ENCODE measurements around the gene ALDH18A1.
"Not testable (repeated sequence)": the region's sequence is repeated elsewhere in the genome, so short reads cannot be mapped to it uniquely, and the experiment has no call there.

ALDH18A1 gene

DNA sequence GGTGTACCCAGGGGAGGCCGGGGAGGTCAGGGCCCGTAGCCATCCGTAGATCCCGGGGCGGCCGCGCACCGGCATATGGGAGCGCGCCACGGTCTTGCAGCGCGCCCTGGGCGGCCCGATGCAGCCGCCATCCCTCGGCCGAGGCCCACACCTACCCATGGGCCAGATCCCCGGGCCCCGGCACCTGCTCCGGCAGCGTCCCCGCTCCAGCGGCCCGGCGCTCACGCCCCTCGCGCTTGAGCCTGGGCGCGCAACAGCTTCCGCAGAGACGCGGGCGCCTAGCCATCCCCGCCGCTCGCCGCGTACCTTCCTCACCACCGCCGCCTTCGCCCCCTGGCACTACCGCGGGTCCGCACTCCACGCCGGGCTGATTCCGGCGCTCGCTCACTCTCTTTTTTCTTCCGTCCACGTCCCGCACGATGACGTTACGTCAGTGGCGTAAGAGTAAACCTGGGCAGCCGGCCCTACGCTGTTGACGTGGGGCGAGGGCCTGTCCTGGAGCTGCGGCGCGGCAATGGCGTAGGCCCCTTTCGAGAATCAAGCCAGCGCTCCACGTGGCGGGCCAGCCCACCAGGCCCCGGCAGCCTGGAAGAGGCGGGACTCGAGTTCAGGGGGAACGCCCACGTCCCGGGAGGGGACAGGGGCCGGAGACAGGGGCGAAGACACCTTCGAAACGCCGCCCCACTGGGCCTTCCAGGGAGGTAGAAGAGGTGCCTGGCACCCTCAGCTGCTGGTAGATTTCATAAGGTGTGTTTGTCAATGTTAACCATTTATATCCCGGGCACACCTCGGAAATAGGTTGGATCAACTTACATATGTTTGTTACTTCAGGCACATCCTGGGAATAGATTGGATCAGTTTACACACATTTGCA lies at the start of gene ALDH18A1:
Gene ALDH18A1 (minus strand): TSS at position 421 of the 874 bp plus-strand sequence. CDS start 3,334 bp downstream, outside the sequence.
- in situ Hi-C loops (cut with MboI; ENCODE audit: low sequenced_read_pairs) = no loop called here

DNA sequence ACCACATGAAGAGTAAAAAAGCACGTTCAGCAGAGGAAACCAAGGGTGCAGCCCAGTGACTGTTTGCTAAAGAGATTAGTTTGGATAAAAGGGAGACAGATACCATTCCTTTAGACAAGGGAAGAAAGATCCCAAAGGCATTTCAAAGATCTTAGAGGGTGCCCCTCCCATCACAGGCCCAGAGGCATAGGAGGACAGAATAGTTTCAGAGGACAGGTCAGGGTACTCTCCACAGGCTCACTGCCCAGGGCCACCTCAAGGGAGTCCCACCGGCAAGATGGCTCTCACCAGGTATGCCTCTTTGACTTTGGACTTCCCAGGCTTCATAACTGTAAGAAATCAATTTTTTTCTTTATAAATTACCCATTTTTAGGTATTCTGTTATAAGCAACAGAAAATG lies 41.9 kb upstream of the ALDH18A1 start:
- in situ Hi-C loops (cut with MboI; ENCODE audit: low sequenced_read_pairs) = no loop called here

DNA sequence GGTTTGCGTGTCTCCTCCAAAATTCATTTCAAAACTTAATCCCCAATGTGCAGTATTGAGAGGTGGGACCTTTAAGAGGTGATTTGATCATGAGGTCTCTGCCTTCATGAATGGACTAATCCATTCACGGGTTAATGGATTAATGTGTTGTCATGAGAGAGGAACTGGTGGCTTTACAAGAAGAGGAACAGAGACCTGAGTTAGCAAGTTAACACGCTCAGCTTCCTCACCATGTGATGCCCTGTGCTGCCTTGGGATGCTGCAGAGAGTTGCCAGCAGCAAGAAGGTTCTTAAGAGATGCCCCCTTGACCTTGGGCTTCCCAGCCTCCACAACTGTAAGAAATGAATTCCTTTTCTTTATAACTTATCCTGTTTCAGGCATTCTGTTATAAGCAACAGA lies 40.9 kb upstream of the ALDH18A1 start:
- in situ Hi-C loops (cut with MboI; ENCODE audit: low sequenced_read_pairs) = no loop called here

DNA sequence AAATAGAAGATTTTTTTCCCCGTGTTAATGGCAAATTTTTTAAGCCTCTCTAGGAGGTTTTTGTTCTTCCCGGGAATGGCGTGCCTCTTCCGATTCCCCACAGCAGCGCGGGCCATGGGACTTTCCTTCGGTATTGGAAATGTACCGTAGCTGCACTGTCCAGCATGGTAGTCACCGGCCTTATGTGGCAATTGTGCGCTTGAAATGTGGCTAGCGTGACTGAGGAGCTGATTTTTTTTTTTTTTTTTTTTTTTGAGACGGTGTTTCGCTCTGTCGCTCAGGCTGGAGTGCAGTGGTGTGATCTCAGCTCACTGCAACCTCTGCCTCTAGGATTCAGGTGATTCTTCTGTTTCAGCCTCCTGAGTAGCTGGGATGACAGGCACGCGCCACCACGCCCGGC lies 38.2 kb upstream of the ALDH18A1 start:
- in situ Hi-C loops (cut with MboI; ENCODE audit: low sequenced_read_pairs) = no loop called here

DNA sequence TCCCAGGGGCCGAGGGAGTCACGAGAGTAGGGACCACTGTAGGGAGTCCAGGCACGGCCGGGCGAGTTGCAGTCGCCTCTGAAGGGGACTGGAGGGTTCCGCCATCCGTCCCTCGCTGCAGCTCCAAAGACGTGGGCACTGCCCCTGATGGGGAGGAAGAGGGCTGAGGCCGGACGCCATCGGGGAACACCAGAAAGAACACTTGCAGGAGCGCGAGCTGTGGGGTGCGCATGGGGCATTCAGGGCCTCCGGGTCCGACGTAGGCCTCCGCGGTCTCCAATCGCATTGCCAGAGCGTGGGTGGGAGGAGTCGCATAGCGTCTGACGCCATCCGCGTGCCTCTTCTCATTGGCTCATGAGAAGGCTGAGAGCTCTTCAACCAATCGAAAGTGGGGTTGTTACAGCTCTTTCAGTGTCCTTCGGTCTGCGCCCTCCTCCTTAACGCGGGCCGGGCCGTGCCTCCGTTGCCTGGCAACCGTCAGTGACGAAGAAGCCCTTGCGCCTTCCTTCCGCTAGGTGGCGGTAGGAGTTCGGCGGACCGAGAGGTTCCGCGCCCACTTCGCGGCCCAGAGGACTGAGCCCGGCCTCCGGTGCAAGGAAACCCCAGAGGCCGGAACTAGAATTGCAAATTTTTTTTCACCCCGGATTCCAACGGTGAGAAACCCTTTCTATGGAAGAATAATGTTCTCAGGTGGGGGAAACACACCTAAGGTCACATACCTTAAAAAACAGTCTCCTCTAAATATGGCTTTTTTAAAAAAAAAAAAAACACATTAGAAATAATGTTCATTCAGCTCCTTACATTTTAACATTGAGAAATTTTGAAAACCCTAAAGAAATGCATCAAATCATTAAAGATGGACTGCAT lies 37.4 kb upstream of the ALDH18A1 start, which contains the start of gene TCTN3:
Gene TCTN3 (minus strand): TSS at position 260 of the 867 bp plus-strand sequence. CDS start 28 bp downstream, at position 232.
- in situ Hi-C loops (cut with MboI; ENCODE audit: low sequenced_read_pairs) = no loop called here

DNA sequence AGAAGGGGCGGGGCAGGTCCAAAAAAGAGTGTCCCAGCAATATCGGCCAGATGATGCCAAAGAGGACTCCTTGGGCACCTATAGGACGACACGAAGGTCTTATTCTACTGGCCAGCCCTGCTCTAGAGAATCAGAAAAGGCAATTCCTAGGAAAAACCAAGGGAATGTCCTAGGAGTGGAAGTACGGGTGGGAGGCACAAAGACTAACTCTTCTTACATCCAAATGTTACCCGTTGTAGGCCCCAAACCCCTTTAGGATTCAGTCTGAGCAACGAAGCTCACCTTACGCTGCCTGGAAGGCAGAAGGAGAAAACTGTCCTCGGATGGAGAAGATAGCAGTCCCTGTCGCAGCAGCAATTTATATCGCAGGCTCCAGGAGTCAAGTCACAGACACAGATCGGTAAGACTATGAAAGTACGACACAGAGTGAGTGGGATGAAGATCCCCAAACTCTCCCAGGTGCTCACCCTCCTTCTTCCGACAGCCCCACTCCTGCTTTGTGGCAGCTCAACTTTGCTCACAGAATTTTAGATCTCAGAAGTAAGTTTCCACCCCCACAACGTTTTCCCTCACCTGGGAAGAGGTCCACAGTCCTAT lies 36.7 kb upstream of the ALDH18A1 start:
- in situ Hi-C loops (cut with MboI; ENCODE audit: low sequenced_read_pairs) = no loop called here

DNA sequence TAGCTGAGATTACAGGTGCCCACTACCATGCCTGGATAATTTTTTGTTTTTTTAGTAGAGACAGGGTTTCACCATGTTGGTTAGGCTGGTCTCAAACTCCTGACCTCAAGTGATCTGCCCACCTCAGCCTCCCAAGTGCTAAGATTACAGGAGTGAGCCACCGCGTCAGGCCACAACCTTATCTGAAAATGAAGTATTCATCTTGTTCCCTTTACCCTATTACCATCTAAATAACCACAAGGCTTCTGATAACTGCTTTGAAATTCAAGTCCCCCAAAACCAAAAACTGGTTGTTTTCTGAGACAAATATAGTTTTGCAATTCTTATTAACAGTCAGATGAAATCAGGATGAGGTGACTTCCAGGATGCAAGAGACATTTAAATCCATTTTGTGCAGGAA lies 34.8 kb upstream of the ALDH18A1 start:
- in situ Hi-C loops (cut with MboI; ENCODE audit: low sequenced_read_pairs) = no loop called here

DNA sequence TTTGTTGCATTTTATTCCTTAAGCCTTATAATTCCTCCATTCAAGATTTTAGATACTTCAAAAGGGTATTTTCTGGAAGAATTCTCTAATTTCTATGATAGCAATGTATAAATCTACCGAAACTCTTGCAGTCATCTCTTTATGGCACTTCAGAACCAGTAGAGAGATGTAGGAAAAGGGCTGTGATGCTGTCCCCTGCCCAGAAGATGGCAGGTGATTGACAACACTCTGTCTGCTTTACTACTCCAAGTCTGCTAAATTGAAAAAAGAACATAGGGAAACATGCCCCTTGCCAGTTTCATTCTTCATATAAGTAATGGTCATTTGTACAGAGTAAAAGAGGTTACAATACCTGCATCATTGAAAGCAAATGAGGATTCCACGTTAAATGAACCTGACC lies 32.1 kb upstream of the ALDH18A1 start:
- in situ Hi-C loops (cut with MboI; ENCODE audit: low sequenced_read_pairs) = no loop called here

DNA sequence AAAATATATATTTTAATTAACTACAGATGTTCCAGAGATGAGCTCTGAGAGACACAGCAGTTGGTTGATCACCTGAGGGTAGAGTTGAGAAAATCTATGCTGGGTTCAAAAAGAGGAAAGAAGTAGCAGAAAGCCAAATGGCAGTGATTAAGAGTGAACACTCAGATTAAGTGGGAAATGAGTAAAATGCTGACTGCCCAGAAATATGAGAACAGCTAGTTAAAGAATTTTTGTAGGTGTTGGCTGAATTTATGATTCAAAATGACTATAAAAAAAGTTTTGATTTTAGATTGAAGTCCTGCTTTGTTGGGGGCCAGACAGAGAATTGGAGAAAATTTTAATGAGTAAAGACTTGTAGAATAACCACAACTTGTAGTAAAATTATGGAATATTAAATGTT lies 27.5 kb upstream of the ALDH18A1 start:
- in situ Hi-C loops (cut with MboI; ENCODE audit: low sequenced_read_pairs) = no loop called here

DNA sequence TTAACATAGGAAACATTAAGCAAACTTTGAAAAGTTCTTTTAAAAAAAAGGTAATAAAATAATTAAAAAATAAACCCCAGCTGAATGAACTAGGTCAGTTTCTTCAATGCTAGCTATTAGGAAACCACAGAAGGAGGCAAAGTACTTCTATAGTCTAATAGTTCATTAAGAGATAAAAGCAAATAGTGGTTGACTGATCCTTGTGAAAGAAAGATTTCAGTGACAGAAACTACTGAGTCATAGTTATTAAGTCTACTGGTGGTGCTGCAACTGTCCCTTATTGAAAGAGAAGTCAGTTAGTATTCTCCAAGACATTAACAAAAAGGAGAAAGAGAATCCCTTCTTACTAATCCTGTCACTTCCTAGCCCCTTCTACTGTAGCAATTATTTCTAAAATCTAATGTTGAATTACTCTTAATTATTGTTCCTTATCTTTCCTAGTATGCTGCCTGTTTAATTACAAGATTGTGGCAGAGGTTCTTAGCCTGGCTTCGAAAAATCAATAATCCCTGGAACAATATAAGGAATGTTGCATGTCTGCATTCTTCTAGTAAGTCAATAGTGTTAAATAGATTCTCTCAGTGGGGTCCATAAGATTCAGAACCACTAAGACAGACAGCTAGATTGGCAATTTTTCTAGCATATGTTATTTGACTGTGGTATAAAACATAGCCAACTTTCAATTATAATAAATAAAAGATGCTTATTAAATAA lies 19.0 kb upstream of the ALDH18A1 start:
- in situ Hi-C loops (cut with MboI; ENCODE audit: low sequenced_read_pairs) = no loop called here

DNA sequence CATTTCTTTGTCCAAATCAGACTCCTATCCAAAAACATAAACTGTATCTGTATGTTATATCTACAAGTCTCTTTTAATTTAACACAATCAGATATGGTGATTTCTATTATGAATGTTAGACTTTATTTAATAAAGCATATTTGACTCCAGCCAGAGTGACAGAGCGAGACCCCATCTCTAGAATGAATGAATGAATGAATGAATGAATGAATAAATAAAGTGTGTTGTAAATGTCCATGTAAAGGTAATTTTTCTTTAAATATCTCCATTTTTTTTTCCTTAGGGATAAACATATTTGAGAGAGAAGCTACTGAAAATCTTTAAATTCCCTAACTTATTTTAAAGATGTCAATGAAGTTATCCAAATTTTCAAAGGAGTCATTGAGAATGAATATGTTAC lies 18.1 kb upstream of the ALDH18A1 start:
- in situ Hi-C loops (cut with MboI; ENCODE audit: low sequenced_read_pairs) = no loop called here

DNA sequence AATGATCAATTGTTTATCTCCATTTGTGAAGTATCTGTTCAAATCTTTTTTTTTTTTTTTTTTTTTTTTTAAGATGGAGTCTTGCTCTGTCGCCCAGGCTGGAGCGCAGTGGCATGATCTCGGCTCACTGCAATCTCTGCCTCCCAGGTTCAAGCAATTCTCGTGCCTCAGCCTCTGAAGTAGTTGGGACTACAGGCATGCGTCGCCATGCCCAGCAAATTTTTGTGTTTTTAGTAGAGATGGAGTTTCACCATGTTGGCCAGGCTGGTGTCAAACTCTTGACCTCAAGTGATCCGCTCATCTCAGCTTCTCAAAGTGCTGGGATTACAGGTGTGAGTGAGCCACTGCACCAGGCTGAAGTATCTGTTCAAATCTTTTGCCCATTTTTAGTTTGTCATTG lies 16.1 kb upstream of the ALDH18A1 start:
- in situ Hi-C loops (cut with MboI; ENCODE audit: low sequenced_read_pairs) = not testable (repeated sequence)

DNA sequence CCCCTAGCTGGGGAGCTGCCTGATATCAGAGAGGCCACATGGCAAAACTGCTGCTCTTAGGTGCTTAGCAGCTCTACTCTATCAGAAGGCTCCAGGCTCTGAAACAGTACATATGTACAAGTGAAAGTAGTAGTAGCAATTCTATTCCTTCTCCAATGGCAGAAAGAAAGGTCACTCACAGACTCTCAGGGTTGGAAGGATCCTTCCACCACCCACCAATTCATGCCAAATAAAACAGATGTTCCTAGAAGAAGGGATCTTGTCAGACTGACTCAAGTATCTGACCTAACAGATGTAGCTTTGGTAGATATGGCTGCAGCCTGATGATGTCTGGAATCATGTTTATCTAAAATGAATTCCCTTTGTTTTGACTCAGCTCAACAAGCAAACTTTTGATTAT lies 8.0 kb upstream of the ALDH18A1 start:
- in situ Hi-C loops (cut with MboI; ENCODE audit: low sequenced_read_pairs) = no loop called here

DNA sequence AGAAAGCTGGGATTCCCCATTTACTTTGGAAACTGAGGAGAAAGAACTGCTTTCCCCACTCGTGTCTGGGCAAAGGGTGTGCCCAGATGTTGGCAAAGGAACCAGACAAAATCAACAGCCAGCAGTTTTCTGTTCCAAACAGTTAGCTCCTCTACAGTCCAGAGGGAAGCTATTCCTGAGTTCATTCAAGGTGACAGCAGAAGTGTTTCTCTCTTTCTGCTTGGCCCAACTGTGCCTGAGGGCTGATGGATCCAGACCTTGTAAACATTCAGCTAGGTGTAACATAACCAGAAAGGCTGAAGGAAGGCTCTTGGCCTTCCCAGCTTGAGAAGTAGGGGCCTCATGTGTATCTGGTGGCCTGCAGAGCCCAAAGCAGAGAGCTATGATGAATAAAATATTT lies 7.0 kb upstream of the ALDH18A1 start:
- in situ Hi-C loops (cut with MboI; ENCODE audit: low sequenced_read_pairs) = no loop called here

DNA sequence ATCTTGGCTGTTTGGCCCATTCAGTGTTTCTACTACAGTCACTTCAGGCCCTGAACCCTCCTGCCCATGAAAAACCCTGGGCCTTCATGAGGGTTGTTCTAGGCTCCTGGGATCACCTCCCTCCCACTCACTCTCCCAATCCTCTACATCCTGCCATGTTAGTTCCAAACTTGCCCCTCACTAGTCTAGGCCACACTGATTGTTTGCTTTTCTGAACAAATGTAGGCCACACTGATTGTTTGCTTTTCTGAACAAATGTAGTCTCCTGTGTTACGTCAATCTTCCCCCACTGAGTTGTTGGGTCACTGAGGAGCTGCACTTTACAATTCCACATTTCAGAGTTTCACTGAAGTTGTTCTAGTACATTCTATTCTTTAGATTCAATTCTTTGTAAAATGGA lies 5.3 kb upstream of the ALDH18A1 start:
- in situ Hi-C loops (cut with MboI; ENCODE audit: low sequenced_read_pairs) = no loop called here

DNA sequence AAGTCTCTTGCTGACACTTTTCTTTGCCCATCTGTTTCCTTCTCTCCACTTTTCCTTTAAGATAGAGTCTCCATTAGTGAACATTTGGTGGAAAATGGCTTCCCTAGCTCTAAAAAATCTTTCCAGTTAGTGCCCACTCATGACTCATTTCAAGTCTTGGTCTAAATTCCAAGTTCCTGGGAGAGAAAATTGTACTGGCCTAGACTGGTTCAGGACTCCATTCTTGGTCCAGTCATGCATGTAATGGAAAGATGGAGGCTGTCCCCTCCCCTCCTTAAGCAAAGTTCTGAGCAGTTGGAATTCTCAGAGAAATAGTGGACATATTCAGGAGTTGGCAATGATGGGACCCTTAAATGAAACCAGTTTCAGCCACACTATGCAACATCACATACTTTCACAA lies 3.8 kb upstream of the ALDH18A1 start:
- in situ Hi-C loops (cut with MboI; ENCODE audit: low sequenced_read_pairs) = no loop called here

DNA sequence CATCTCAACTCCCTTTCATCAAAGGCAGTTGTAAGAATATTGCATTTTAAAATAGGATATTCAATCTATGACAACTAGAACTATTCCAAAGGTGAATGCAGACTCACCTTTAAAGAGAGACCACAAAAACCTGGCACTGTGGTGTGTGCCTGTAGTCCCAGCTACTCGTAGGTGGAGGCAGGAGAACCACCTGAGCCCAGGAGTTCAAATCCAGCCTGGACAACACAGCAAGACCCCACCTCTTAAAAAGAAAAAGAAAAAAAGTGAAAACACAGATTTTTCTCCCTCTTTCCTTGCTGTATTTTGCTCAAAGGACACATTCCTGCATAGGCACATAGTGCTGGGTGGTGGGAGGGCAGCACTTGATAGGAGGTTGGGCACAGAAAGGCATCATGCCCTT lies 739 bp upstream of the ALDH18A1 start:
- in situ Hi-C loops (cut with MboI; ENCODE audit: low sequenced_read_pairs) = no loop called here

DNA sequence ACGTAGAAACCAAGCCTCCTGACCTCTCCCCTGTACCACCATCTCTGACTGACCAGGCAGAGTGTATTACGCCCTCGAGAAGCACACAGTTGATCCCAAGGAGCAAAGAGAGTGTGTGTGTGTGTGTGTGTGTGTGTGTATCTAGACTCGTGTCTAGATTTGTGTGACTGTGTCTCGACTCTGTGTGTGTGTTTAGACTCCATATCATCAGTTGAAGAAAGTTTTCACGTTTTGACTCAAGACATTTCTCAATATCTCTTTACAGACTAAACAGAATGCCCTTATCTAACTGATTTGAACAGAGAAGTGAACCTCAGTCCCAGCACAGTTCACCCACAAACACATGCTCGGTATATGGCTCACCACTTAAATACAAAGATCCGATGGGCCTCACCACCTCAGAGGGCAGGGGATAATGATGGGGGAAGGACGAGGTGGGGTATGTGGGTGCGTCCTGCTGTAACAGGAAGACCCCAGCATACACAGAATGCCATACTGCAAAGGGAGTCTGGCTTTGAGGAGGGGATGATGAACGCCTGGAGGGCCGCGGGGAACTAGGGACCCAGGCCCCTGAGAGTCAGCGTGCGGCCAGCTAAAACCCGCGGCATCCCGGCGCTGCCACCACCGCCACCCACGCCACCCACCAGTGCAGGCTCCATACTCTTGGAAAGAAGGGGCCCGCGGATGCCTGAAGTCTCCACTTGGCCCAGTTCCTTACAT lies 780 bp downstream of the ALDH18A1 start:
- in situ Hi-C loops (cut with MboI; ENCODE audit: low sequenced_read_pairs) = no loop called here

DNA sequence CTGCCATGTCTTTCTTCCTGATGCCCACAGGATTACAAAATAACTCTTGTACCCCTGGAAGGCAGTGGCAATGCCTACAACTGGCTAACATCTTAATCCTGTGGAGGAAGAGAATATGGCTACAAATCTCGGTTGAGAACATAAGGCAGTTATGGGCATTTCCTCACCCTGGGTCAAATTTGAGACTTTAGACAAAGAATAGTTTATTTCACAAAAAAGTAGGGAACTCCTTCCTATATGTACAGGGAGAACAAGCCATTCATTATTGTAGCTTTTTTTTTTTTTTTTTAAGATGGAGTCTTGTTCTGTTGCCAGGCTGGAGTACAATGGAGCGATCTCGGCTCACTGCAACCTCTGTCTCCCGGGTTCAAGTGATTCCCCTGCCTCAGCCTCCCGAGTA lies 2.6 kb downstream of the ALDH18A1 start:
- in situ Hi-C loops (cut with MboI; ENCODE audit: low sequenced_read_pairs) = no loop called here

All from hTERT RPE-1 (cell line).